GM21619 (cell line): ENCODE results near the gene UNC5CL.

Experiments
- ATAC-seq: cut with Tn5 transposase; IDR thresholded peaks from one replicate; pipeline ENCODE4 v1.9.1; 2021; ENCODE audit not compliant: unreplicated experiment

UNC5CL gene

GRCh38 chr6:41039060-41039998 lies at the start of gene UNC5CL:
TSS of gene UNC5CL (minus strand) at chr6:41039221. CDS start at chr6:41035074, 4,147 bp downstream.
- peak; percentile 48 for ATAC-seq

GRCh38 chr6:41088451-41088850 lies 49.4 kb upstream of the UNC5CL start:
- no peak for ATAC-seq

- no peak for ATAC-seq
Observed at GRCh38 chr6:41085182-41085581, 46.2 kb upstream of the UNC5CL start.

GRCh38 chr6:41083072-41083471 lies 44.1 kb upstream of the UNC5CL start:
- ATAC-seq = no peak

GRCh38 chr6:41080621-41081020 lies 41.6 kb upstream of the UNC5CL start:
- no peak for ATAC-seq

- ATAC-seq = no peak
Observed at GRCh38 chr6:41079080-41079479, 40.1 kb upstream of the UNC5CL start.

- no peak for ATAC-seq
Observed at GRCh38 chr6:41078101-41078500, 39.1 kb upstream of the UNC5CL start.

- no peak for ATAC-seq
Observed at GRCh38 chr6:41077536-41077935, 38.5 kb upstream of the UNC5CL start.

GRCh38 chr6:41075651-41076626 lies 36.9 kb upstream of the UNC5CL start:
- ATAC-seq = no peak

GRCh38 chr6:41074692-41075436 lies 35.8 kb upstream of the UNC5CL start:
- ATAC-seq = no peak

- no peak for ATAC-seq
Observed at GRCh38 chr6:41073968-41074691, 35.1 kb upstream of the UNC5CL start.

- peak; percentile 32 for ATAC-seq
Observed at GRCh38 chr6:41073203-41073967, 34.4 kb upstream of the UNC5CL start.

- peak; percentile 59 for ATAC-seq
Observed at GRCh38 chr6:41072836-41073202, 33.8 kb upstream of the UNC5CL start, which contains the start of gene NFYA. TSS of gene NFYA (plus strand) at chr6:41072974. CDS start at chr6:41079090, 6,116 bp downstream.

- ATAC-seq = peak; percentile 63
Observed at GRCh38 chr6:41071923-41072835, 33.2 kb upstream of the UNC5CL start, which contains the start of gene OARD1. TSS of gene OARD1 (minus strand) at chr6:41072356. CDS start at chr6:41071634, 722 bp downstream.

- no peak for ATAC-seq
Observed at GRCh38 chr6:41071501-41071922, 32.5 kb upstream of the UNC5CL start.

- ATAC-seq = no peak
Observed at GRCh38 chr6:41066867-41067304, 27.9 kb upstream of the UNC5CL start.

- no peak for ATAC-seq
Observed at GRCh38 chr6:41065550-41066026, 26.6 kb upstream of the UNC5CL start.

- ATAC-seq = no peak
Observed at GRCh38 chr6:41064841-41065240, 25.8 kb upstream of the UNC5CL start.
